ENCODE results near the gene PHB1. TPM values are rescaled to one million over a fixed set of nuclear protein-coding genes. Genes with fewer than 3 reads are reported as not detected.
A peak's percentile ranks its signal among the peaks of the same experiment; 100 is the strongest.

PHB1 gene
- polyA plus RNA-seq (ENCODE audit: insufficient read length): 218 TPM
- long read RNA-seq, donor 1, transcript PHB-202 (5 exons, 847 nt): minor isoform, 9 of 141 reads
- long read RNA-seq, donor 1, transcript PHB-201 (7 exons, 1,832 nt): major isoform, 82 of 141 reads
- long read RNA-seq, donor 1, partial matches to known transcripts: 38 of 141 reads
- long read RNA-seq, donor 1, other reads (novel, unspliced or antisense): 0 of 141 reads
- long read RNA-seq, donor 2, transcript PHB-201 (7 exons, 1,832 nt): major isoform, 73 of 124 reads
- long read RNA-seq, donor 2, transcript PHB-202 (5 exons, 847 nt): minor isoform, 5 of 124 reads
- long read RNA-seq, donor 2, partial matches to known transcripts: 36 of 124 reads
- long read RNA-seq, donor 2, other reads (novel, unspliced or antisense): 0 of 124 reads
- long read RNA-seq, donor 3, transcript PHB-201 (7 exons, 1,832 nt): major isoform, 76 of 139 reads
- long read RNA-seq, donor 3, partial matches to known transcripts: 56 of 139 reads
- long read RNA-seq, donor 3, other reads (novel, unspliced or antisense): 0 of 139 reads
- long read RNA-seq, donor 4, transcript PHB-201 (7 exons, 1,832 nt): major isoform, 6 of 8 reads
- long read RNA-seq, donor 4, partial matches to known transcripts: 0 of 8 reads
- long read RNA-seq, donor 4, other reads (novel, unspliced or antisense): 0 of 8 reads
- long read RNA-seq, donor 5, transcript PHB-211 (2 exons, 852 nt): minor isoform, 7 of 290 reads
- long read RNA-seq, donor 5, transcript PHB-201 (7 exons, 1,832 nt): major isoform, 183 of 290 reads
- long read RNA-seq, donor 5, partial matches to known transcripts: 83 of 290 reads
- long read RNA-seq, donor 5, other reads (novel, unspliced or antisense): 10 of 290 reads
- long read RNA-seq, donor 6, transcript PHB-202 (5 exons, 847 nt): minor isoform, 6 of 167 reads
- long read RNA-seq, donor 6, transcript PHB-208 (2 exons, 582 nt): minor isoform, 5 of 167 reads
- long read RNA-seq, donor 6, transcript PHB-201 (7 exons, 1,832 nt): major isoform, 84 of 167 reads
- long read RNA-seq, donor 6, partial matches to known transcripts: 66 of 167 reads
- long read RNA-seq, donor 6, other reads (novel, unspliced or antisense): 0 of 167 reads
- long read RNA-seq, donor 7, transcript PHB-202 (5 exons, 847 nt): minor isoform, 8 of 232 reads
- long read RNA-seq, donor 7, transcript PHB-211 (2 exons, 852 nt): minor isoform, 9 of 232 reads
- long read RNA-seq, donor 7, transcript PHB-201 (7 exons, 1,832 nt): major isoform, 161 of 232 reads
- long read RNA-seq, donor 7, partial matches to known transcripts: 47 of 232 reads
- long read RNA-seq, donor 7, other reads (novel, unspliced or antisense): 0 of 232 reads
- long read RNA-seq, donor 8, transcript PHB-201 (7 exons, 1,832 nt): major isoform, 40 of 63 reads
- long read RNA-seq, donor 8, partial matches to known transcripts: 19 of 63 reads
- long read RNA-seq, donor 8, other reads (novel, unspliced or antisense): 0 of 63 reads

DNA sequence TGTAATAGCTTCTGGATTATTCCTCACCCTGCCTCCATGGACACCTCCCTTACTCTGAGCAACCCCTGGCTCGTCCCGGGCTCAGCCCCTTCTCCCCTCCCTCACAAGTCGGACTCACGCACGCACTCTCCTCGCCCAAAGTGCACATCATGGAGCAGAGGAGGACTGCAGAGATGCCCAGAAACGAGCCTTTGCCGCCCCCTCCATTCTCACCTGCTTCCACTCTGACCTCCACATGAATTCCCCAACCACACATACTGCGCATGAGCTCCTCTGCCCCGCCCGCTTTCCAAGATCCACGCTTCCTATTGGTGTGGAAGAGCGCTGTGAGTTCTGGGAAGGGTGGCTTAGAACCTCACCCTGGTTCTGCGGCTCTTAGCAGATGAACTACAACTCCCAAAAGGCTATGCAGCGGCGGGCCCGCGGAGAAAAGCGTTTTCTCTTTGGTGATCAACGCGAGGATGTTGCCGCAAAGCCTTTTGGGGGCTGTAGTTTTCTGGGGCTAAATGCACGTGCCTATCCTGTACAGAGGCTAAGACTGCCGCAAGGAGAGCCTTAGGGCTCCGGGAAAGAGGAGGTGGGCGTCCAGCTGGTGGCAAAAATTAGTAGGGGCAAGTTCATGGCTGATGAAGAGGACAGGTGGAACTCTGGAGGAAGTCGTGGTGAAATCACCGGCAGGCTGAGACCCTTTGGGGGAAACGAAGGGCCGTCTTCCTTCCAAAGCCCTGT, at the start of gene PHB1:
PHB1 (minus strand) TSS at position 261 of the 729 bp plus-strand sequence. CDS start 1,618 bp downstream, outside the sequence.
- DNase-seq: peak; percentile 97

DNA sequence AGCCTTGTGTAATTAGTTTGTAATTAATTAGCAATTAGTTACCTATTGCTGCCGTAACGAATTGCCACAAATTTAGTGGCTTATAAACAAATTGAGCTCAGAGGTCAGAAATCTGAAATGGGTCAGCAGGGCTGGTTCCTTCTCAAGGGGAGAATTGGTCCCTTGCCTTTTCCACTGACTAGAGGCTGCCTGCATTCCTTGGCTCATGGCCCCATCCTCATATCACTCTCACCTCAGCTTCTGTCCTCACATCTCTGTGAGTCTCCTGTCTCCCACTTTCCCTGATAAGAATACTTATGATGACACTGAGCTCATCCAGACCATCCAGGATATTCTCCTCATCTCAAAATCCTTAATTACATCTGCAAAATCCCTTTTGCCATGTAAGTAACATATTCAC, 49.4 kb upstream of the PHB1 start:
- DNase-seq: no peak

DNA sequence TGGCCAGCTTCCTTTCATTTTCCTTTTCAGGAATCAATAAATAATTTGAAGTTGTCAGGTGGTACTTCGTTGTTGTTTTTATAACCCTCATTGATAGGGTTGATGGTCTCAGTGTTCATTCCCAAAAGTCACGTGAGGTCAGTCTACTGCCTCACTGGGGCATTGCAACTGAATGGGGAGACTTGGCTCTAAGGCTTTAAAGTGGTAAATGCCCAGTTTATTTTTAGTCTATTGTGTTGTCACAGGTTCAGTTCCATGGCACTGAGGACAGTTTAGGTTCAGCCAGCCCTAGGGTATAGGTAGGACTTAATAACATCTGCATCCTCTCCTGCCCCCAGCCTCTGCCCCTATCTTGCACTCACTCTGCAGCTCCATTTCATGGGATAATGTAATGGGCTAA, 46.9 kb upstream of the PHB1 start:
- no peak for DNase-seq

DNA sequence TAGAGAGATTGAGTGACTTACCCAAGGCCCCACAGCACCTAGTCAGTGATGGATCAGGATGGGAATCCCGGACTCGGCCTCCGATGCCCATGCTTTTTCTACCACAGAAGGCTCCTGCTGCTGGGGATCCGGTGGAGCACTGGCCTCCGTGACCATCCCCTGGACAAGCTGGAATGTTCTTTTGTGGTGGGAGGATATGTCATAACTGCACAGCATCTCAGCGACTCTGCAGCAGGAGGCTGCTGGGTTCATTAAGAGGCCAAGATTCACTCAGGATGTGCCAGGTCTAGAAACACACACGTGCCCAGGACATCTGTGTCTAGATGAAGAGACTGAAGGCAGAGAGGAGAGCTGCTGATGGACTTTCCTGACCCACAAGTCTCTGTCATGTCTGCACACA, 45.7 kb upstream of the PHB1 start:
- DNase-seq: no peak

DNA sequence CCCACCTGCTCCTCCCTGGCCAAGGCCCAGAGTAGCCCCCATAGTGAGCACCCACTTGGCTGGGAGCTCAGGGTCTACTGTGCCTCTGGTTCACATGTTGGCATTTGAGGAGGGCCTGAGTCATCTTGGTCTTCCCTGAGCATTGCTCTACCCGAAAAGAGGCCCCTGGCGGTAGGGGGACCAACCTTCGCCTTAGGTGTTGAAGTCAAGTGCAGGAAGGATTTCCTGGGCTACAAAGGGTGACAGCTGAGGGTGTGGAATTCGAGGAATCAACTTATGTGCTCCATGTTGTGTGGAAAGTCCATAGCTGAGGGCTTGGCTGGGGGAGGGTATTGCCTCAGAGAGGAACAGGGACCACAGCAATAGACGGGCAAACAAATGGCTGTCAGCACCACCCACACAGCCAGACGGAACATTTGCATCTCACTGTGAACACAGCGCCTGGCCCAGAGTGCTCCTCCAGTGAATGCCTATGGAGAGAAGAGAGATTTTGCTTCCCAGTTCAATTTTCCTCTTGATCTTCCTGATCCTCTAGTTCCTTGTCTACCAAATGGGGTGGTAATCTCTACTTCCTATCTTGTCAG, 44.8 kb upstream of the PHB1 start:
- DNase-seq: no peak

DNA sequence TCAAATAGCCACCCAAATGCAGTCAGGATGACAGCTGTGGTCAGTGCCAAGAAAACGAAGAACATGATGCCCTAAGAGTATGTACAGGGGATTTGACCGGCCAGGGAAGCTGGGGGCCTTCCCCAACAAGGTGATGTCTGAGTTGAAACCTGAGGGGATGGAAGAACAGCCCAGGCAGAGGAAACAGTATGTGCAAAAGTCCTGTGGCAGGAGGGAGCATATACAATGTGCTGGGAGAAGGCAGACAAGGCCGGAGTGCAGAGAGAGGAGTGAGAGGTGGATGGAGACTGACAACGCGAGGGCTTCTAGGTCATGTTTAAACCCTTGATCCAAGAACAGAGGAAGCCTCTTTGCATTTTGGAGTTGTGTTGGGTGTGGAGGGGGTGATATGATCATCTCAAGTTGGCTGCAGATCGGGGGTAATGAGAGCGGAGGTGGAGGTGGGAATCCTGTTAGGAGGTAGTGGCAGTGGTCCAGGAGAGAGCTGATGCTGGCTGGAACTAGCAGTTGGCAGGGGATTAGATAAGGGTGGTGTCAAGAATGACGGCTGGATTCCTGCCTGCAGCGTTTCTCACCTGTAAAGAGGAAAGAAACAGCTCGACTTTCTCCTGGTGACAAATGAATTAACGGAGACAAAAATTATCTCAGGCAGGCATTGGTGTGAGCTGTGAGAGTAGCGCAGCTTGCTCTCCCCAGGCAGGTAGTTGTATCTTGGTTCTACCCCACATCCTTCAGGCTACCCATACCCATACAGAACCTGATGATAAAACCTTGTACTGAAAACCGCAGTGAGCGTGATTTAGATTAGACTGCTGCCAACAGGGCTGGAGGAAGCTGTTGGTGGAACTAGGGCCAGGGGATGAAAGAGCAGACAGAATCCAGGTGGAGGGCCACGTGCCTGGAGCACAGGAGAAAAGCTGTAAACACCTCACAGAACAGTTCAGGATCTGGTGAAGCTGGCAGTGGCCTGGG, 43.2 kb upstream of the PHB1 start:
- DNase-seq: no peak

DNA sequence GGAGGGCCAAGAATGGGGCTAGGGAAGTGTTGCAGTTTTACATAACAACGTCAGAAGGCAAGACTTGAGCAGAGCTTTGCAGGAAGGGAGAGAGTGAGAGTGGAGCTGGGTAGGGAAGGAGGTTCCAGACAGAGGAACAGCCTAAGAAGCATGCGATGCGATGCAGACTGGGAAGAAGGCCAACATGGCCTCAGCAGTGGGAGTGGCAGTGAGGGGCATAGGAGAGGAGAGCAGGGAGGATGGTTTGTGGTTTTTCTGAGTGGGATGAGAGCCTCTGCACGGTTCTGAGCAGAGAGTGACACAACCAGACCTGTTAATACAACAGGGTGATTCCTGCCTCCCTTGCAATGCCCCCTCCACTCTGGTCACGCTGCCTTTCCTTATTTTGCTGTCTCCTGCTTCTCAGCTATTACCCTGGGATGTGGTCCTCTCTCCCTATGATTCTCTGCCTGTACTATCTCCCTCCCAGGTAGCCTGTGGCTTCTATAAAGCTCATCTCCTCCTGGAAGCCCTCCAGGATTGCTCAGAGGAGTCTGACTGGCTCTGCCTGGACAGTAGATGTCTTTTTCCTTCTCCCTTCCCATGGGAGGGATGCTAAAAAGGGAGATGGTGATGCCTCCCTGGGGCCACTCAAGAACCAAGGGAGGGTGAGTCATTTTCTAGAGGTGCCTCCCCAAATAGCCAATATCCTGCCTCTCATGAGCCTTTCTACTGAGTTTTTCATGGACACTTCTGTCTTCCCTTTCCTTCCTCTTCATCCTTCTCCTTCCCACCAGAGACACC, 41.7 kb upstream of the PHB1 start:
- DNase-seq: no peak

DNA sequence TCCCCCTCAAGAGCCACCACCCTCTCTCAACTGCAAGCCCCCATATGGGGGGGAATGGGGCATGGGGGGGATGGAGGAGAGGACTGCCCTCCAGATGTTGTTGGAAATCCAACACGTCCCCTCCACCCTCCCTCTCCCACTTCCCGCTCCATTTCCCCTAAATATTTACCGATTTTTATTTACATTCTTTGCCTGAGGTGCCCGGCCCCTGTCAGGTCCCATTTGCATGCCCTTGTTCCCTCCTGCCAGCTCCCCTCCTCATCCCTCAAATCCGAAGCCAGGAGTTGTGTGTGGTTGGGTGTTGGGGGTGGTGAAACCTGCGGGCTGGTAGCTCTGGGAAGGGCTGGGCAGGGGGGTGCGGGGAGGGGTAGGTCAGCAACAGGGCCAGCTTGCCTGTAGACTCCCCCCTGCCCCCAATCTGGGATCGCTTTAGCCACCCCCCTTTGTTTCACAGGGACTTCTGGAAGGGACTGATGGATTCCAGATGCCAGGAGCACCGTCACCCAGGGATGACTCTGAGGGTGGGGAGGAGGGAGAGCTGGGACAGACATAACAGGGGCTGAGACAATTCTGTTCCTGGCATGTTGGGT, 40.7 kb upstream of the PHB1 start:
- no peak for DNase-seq

DNA sequence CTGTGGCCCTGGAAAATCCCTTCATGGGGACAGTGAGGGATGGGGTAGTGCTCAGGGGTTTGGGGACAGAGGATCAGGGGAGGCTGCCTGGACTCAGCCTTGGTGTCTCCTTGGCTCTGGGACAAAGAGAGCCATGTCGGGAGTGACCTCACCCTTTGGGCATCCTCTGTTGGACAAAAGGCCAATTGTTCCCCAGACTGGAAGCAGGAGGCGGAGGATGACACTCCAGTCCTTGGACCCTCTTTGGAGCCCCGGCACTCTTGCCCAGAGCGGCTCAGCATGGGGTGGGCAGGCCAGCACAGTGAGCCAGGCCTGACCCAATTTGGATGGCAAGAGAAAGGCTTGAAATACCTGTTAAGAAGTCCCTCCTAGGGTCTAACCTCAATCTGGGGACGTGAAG, 39.4 kb upstream of the PHB1 start:
- no peak for DNase-seq

DNA sequence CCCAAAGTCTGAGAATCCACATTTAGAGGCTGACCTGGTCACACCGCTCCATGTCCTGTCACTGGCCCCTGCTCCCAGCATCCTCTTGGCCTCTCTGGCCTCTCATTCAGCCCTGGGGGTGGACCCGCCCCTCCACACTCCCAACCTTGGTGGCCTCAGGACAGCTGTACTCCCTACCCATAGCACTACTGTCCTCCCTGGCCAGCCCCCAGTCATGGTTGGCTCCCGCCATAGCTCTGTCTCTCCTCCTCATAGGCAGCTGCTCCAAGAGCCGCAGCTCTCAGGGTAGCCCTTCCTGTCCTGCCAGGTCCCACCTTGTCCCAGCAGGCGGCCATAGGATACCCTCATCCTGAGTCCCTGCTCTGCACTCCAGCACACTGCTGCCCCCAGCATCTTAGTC, 38.0 kb upstream of the PHB1 start:
- no peak for DNase-seq

DNA sequence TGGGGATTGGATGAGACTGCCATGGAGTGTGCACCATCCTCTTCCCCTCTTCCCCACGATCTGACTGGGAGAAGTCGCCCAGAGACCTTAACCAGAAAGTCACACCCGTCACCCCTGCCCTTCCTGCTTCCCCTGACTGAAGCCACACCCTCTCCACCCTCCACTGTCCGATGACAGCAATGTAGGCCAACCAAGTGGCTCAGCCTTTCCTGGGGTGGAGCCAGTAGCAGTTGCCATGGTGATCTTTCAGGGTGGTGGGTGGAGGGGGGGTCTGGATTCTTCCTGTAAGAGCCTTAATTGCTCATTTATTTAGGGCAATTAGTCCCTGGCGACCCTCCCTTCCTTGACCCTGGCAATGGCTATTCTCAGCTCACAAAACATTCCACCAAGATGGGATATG, 37.5 kb upstream of the PHB1 start:
- no peak for DNase-seq

DNA sequence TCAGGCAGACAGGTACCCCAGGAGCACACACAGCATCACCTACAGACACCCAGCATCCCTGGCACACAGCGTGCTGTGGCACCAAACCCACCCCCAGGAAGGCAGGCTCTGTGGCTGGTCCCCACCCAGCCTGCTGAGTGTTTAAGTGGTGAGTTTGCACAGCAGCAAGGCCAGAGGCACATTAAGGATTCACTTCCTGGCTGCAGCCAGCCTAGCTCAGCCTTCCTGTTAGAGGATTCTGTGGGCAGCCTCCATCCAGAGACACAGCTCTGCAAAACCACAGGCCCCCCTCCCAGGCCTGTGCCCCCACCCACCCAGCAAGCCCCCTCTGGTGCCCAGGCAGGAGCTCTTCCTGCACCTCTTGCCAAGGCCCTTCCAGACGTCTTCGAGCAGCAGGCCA, 36.1 kb upstream of the PHB1 start:
- no peak for DNase-seq

DNA sequence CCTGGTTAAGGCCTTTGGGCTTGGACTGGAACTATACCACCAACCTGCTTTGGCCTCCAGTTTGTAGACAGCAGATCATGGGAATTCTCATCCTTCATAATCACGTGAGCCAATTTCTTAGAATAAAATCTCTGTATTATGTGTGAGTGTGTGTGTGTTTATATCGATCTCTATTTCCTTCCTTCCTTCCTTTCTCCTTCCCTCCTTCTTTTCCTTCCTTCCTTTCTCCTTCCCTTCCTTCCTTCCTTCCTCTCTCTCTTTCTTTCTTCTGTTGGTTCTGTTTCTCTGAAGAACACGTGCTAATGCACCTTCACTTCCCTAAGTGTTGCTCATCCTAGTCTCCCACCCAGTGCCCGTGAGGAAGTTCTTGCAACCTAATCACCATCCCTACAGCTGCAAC, 35.5 kb upstream of the PHB1 start:
- no peak for DNase-seq

DNA sequence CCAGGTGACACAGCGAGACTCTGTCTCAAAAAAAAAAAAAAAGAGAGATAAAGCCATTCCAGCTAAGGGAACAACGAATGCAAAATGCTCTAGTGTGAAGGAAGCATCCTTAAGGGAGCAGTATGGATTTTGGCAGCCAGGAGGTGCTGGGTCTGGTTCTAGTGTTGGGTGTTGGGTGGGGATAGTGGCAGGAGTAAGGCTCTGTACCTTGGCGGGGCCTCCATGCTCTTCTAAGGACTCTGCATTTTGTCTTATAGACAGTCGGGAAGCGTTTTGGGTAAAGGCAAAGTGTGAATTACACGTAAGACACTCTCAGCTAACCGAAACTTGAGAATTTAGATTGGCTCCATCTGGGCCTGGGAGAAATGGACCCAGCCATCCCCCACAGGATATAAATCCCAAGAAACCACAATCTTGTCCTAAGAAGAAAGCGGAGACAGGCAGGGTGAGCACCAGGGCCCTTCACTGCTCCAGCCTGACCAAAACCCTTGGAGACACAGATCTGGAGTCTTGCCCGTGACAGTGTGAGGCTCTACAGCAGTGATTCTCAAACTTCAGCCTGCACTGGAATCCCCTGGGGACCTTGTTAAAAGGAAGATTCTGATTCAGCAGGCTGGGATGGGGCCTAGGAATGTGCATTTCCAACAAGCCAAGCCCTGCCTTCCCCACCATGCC, 33.1 kb upstream of the PHB1 start:
- DNase-seq: no peak

DNA sequence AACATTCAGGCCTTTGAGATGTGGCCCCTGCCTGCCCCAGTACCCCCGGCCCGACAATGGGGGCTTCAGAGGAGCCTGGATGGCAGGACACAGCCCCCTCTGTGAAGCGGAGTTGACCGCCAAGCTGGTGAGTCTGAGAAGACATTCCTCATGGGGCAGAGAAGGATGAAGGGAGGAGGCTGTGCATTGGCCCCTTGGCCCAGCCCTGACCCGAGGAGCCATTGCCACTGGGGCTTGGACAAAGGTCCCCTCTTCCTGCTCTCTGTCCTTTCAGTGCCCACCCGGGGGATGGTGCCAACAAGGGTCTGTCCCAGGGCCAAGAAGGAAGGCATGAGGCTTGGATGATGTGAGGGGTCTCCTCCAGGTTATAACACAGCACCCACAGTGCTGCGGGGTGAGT, 30.9 kb upstream of the PHB1 start:
- DNase-seq: no peak

DNA sequence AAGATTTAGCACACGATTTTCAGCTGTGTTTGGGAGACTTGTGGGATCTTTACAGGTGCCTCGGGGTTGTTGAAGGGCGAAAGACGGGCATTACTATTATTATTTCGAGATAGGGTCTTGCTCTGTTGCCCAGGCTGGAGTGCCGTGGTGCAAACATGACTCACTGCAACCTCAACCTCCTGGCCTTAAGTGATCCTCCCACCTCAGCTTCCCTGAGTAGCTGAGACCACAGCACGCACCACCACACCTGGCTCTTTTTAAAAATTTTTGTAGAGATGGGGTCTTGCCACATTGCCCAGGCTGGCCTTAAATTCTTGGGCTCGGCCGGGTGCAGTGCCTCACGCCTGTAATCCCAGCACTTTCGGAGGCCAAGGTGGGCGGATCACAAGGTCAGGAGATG, 29.7 kb upstream of the PHB1 start:
- DNase-seq: no peak

DNA sequence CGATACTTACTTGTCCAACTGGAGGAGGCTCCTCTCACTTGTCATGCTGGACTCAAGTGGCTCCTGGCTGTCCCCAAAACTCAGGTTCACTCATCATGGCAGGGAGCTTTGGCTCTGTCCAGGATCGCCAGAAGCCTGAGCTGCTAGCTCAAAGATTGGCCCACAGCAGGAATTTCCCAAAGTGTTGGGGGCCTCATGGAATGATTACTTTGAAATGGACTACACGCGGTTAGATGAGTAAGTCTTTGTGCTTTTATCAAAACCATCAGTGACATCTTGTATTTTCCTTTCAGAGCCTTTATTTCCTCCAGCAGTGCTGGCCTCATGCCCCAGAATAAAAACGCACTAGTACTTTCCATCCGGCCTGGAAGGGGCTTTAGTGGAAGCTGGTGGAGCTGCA, 29.2 kb upstream of the PHB1 start:
- no peak for DNase-seq

DNA sequence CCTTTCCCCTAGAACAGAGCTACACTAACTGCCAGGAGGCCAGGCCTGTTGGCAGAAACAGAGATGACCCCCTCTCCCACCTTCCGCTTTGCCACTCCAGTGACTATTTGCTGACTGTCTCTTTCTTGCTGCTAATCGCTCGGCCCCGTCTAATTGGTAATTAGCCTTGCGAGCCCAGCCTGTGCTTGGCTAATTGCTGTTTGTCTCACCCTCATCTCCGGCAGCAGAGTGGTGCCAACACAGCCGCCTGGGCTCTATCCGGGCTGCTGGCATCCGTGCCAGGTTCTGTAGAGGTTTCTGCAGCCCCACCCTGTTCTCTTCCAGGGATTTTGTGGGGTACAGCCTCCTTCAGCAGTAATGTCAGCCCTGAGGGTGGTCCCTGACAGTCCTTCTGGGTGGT, 27.4 kb upstream of the PHB1 start:
- no peak for DNase-seq

Data from left kidney (tissue), 8 donors.